K562 (cell line): ENCODE measurements around the gene IRF1. TPM values are rescaled to one million over a fixed set of nuclear protein-coding genes. Genes with fewer than 3 reads are reported as not detected.

Experiments
- ATAC-seq: fragments of 200-7000 bp; cut with Tn5 transposase; 3 replicates; pipeline ENCODE4 v1.9.1; 2020; ENCODE audit warnings: moderate library complexity
- BruUV-seq: library from RNA; stranded (reverse); fragments of 400-500 nt; replicated peaks from 2 replicates; lab custom pipeline; 2021; lab: Mats Ljungman, UMichigan
- CTCF ChIA-PET: fragments of 300-600 bp; formaldehyde crosslinking; extraction: SDS; loops from one replicate; lab custom pipeline; 2021; ENCODE audit warnings: low intra/inter-chr PET ratio; lab: Yijun Ruan, JAX
- POLR2A ChIA-PET: fragments of 300-600, 350-650 bp; sonication (Branson Sonifier 250); formaldehyde crosslinking; extraction: SDS; loops from one replicate; lab custom pipeline; 2021; ENCODE audit warnings: antibody characterized with exemption, inconsistent platforms; lab: Yijun Ruan, JAX
- DNase-seq, 4 experiments: peaks; one replicate each; pipeline versions ENCODE4 v3.0.0 to v3.0.0-alpha.2; 2011 to 2018; ENCODE audit warnings: low spot score in 3 of 4, mixed read lengths in 3 of 4; ENCODE audit errors: extremely low read depth in 1 of 4
- FAIRE-seq: peaks from 2 replicates; lab custom pipeline; 2011; peaks lifted over from hg19 to GRCh38; lab: Jason Lieb, UNC
- H2AFZ ChIP-seq: 2 replicates; pipeline ENCODE4 v1.6.0; 2011; ENCODE audit warnings: low read depth, low read length, control low read depth, inconsistent platforms
- H3K27ac ChIP-seq: fragments of 200-600 bp; 3 replicates; pipeline ENCODE4 v1.8.0; 2011; ENCODE audit warnings: low read depth, mild to moderate bottlenecking, control low read depth, inconsistent platforms, low read length, moderate library complexity, mixed read lengths; ENCODE audit errors: extremely low read depth
- H3K27me3 ChIP-seq, 2 experiments: fragments of 300-600 bp in 1 of 2; 2 replicates in 1 of 2; 3 replicates in 1 of 2; pipeline versions ENCODE4 v1.6.0 to v1.8.0; 2011; ENCODE audit warnings: inconsistent platforms in 2 of 2, low read length in 2 of 2, mild to moderate bottlenecking in 1 of 2, mixed read lengths in 1 of 2, moderate library complexity in 1 of 2; ENCODE audit not compliant: control insufficient read depth in 2 of 2, insufficient read depth in 2 of 2
- H3K36me3 ChIP-seq: fragments of 300-600 bp; 3 replicates; pipeline ENCODE4 v1.8.0; 2011; ENCODE audit warnings: mild to moderate bottlenecking, low read length, inconsistent platforms; ENCODE audit not compliant: control insufficient read depth, insufficient read depth
- H3K4me1 ChIP-seq, 2 experiments: fragments of 200-600 bp in 1 of 2; replicated peaks in 1 of 2; 2 replicates in 1 of 2; 3 replicates in 1 of 2; pipeline versions ENCODE4 v1.5.1 to v1.8.0; 2011; ENCODE audit warnings: inconsistent platforms in 2 of 2, low read length in 2 of 2, mild to moderate bottlenecking in 1 of 2, mixed read lengths in 1 of 2, moderate library complexity in 1 of 2; ENCODE audit not compliant: control insufficient read depth in 2 of 2, insufficient read depth in 2 of 2
- H3K4me2 ChIP-seq: 2 replicates; pipeline ENCODE4 v1.6.1; 2011; ENCODE audit warnings: low read length, control low read depth, inconsistent platforms, mixed read lengths; ENCODE audit not compliant: insufficient read depth
- H3K4me3 ChIP-seq: fragments of 200-600 bp; sonication (generic), shearing (Covaris generic); 2 replicates; pipeline ENCODE4 v1.5.1; 2016; ENCODE audit warnings: control low read depth, inconsistent platforms
- H3K79me2 ChIP-seq: fragments of 200-600 bp; 3 replicates; pipeline ENCODE4 v1.8.0; 2011; ENCODE audit warnings: low read length, inconsistent platforms; ENCODE audit not compliant: control insufficient read depth, insufficient read depth
- H3K9ac ChIP-seq, 2 experiments: 2 replicates each; pipeline versions ENCODE4 v1.6.0 to v1.6.1; 2011; ENCODE audit warnings: low read depth in 2 of 2, low read length in 2 of 2, control low read depth in 1 of 2, inconsistent platforms in 1 of 2, mild to moderate bottlenecking in 1 of 2, mixed read lengths in 1 of 2; ENCODE audit not compliant: insufficient read depth in 1 of 2
- H3K9me1 ChIP-seq: one replicate; pipeline ENCODE4 v1.6.0; 2011; ENCODE audit warnings: inconsistent platforms, mild to moderate bottlenecking, low read length, moderate library complexity; ENCODE audit not compliant: control insufficient read depth, insufficient read depth
- H3K9me3 ChIP-seq: replicated peaks from 2 replicates; pipeline ENCODE4 v1.5.1; 2011; ENCODE audit warnings: low read depth, low read length, inconsistent platforms; ENCODE audit not compliant: control insufficient read depth, insufficient read depth
- H4K20me1 ChIP-seq: replicated peaks from 2 replicates; pipeline ENCODE4 v1.6.1; 2011; ENCODE audit warnings: low read length, inconsistent platforms, mixed read lengths; ENCODE audit not compliant: control insufficient read depth, insufficient read depth
- ARID1B ChIP-seq: fragments of 450-650 bp; IDR thresholded peaks from 2 replicates; pipeline ENCODE4 v1.6.1; 2016; ENCODE audit warnings: antibody characterized with exemption, mild to moderate bottlenecking, inconsistent platforms
- BHLHE40 ChIP-seq: IDR thresholded peaks from 2 replicates; pipeline ENCODE4 v1.6.1; 2011; ENCODE audit warnings: low read length, improper control_type of control experiment
- CHD2 ChIP-seq: IDR thresholded peaks from 2 replicates; pipeline ENCODE4 v1.6.1; 2011; ENCODE audit warnings: low read depth, low read length
- CTBP1 ChIP-seq: fragments of 450-650 bp; IDR thresholded peaks from 2 replicates; pipeline ENCODE4 v1.6.1; 2016; ENCODE audit warnings: borderline replicate concordance
- GTF2A2 ChIP-seq: IDR thresholded peaks from 2 replicates; pipeline ENCODE4 v1.6.1; 2016; ENCODE audit warnings: mild to moderate bottlenecking, missing genetic modification characterization, missing compliant biosample characterization
- HDAC8 ChIP-seq: fragments of 450-650 bp; IDR thresholded peaks from 2 replicates; pipeline ENCODE4 v1.6.1; 2016; ENCODE audit warnings: mild to moderate bottlenecking, missing genetic modification characterization, moderate library complexity, missing compliant biosample characterization
- HSF4 ChIP-seq: fragments of 250-450 bp; sonication (Bioruptor Pico); IDR thresholded peaks from 2 replicates; pipeline ENCODE4 v2.1.2; 2022; ENCODE audit warnings: mild to moderate bottlenecking, moderate library complexity, borderline replicate concordance
- KLF10 ChIP-seq: fragments of 250-450 bp; sonication (Bioruptor Pico); IDR thresholded peaks from 2 replicates; pipeline ENCODE4 v1.6.1; 2021; ENCODE audit warnings: matching md5 sums
- KLF6 ChIP-seq: fragments of 250-450 bp; sonication (Bioruptor Pico); IDR thresholded peaks from 2 replicates; pipeline ENCODE4 v1.4.0; 2020; ENCODE audit warnings: mild to moderate bottlenecking, moderate library complexity, borderline replicate concordance
- MTF1 ChIP-seq: fragments of 250-450 bp; sonication (Bioruptor Pico); IDR thresholded peaks from 2 replicates; pipeline ENCODE4 v1.9.0; 2021; ENCODE audit warnings: moderate library complexity, mild to moderate bottlenecking, inconsistent platforms, borderline replicate concordance
- NCOR1 ChIP-seq: fragments of 450-650 bp; IDR thresholded peaks from 2 replicates; pipeline ENCODE4 v1.6.1; 2016; ENCODE audit warnings: mild to moderate bottlenecking, moderate library complexity
- RAD51 ChIP-seq: fragments of 450-650 bp; IDR thresholded peaks from 2 replicates; pipeline ENCODE4 v1.7.1; 2016; ENCODE audit warnings: low read depth, mild to moderate bottlenecking, borderline replicate concordance
- RCOR1 ChIP-seq, 2 experiments: IDR thresholded peaks; 2 replicates each; pipeline ENCODE4 v1.6.1; 2012; ENCODE audit warnings: low read depth in 2 of 2, low read length in 2 of 2, borderline replicate concordance in 1 of 2, improper control_type of control experiment in 1 of 2
- SMAD2 ChIP-seq: fragments of 150-350 bp; IDR thresholded peaks from 2 replicates; pipeline ENCODE4 v1.6.1; 2014; ENCODE audit warnings: low read depth, mild to moderate bottlenecking, low read length
- SRSF1 ChIP-seq: fragments of 200-400 bp; formaldehyde crosslinking; IDR thresholded peaks from 2 replicates; pipeline ENCODE4 v1.6.1; 2017; ENCODE audit warnings: mild to moderate bottlenecking, low read depth, low read length, moderate library complexity
- TBL1XR1 ChIP-seq, 2 experiments: IDR thresholded peaks; 2 replicates each; pipeline ENCODE4 v1.6.1; 2012; ENCODE audit warnings: improper control_type of control experiment in 2 of 2, low read length in 2 of 2, mild to moderate bottlenecking in 1 of 2
- TCF7L2 ChIP-seq: fragments of 150-350 bp; IDR thresholded peaks from 2 replicates; pipeline ENCODE4 v1.6.1; 2016; ENCODE audit warnings: low read depth, mild to moderate bottlenecking, low read length, moderate library complexity
- TCFL5 ChIP-seq: fragments of 250-450 bp; sonication (Bioruptor Pico); conservative IDR thresholded peaks from 2 replicates; pipeline ENCODE4 v1.6.1; 2021; ENCODE audit warnings: mild to moderate bottlenecking, moderate library complexity, matching md5 sums
- TOE1 ChIP-seq, 2 experiments: fragments of 450-650 bp in 1 of 2; sonication (generic) in 1 of 2; formaldehyde crosslinking in 1 of 2; IDR thresholded peaks; 2 replicates each; pipeline versions ENCODE4 v1.7.1 to v1.8.0; 2016 to 2022; ENCODE audit warnings: borderline replicate concordance in 2 of 2, mild to moderate bottlenecking in 2 of 2, antibody characterized with exemption in 1 of 2, inconsistent platforms in 1 of 2, low read depth in 1 of 2, missing genetic modification reagents in 1 of 2, moderate library complexity in 1 of 2
- ZNF561 ChIP-seq: fragments of 450-650 bp; formaldehyde crosslinking; conservative IDR thresholded peaks from 2 replicates; pipeline ENCODE4 v1.4.0; 2020; ENCODE audit warnings: mild to moderate bottlenecking, moderate library complexity
- WGBS: fragments of 100-300 bp; shearing (Covaris generic); methylation state at CpG from one replicate; pipeline ENCODE4 v1.1.6; 2016; ENCODE audit warnings: low coverage, mixed read lengths; ENCODE audit not compliant: insufficient coverage; ENCODE audit errors: missing lambda C conversion rate; 5-methylcytosine and 5-hydroxymethylcytosine counted together
- in situ Hi-C: fragments of 300-500 bp; cut with MboI; formaldehyde crosslinking; loops from 4 replicates; pipeline ENCODE4 v1.15.0; 2018; ENCODE audit warnings: inconsistent platforms, mixed read lengths
- intact Hi-C: fragments of 100-400 bp; cut with micrococcal nuclease; formaldehyde crosslinking; loops from 2 replicates; pipeline ENCODE4 v1.14.2; 2022
- polyA plus RNA-seq, 8 experiments: library from polyadenylated mRNA; depleted of rRNA in 4 of 8; stranded (reverse) in 5 of 8; unstranded in 3 of 8; fragments of >200 nt; fragmentation: Nextera tagmentation in 2 of 8; fragmentation: Illumina TruSeq in 1 of 8; extraction: Ambion mirVana in 2 of 8; extraction: Trizol in 1 of 8; gene quantifications; 2 replicates each; pipeline versions ENCODE4 v1.2.1 to v1.2.3, GENCODE V29; 2011 to 2014; ENCODE audit warnings: inconsistent platforms in 1 of 8, missing spikeins in 1 of 8
- total RNA-seq, 7 experiments: library from RNA; depleted of rRNA in 6 of 7; stranded (reverse); fragments of >200 nt in 6 of 7; fragmentation: Illumina TruSeq in 2 of 7; extraction: Trizol in 2 of 7; gene quantifications; 2 replicates each; pipeline versions ENCODE4 v1.2.1 to v1.2.3, GENCODE V29; 2011 to 2021; ENCODE audit warnings: low replicate concordance in 1 of 7
- TF ChIP-seq, protein P1 (sequence below): fragments of 250-450 bp; sonication (Bioruptor Pico); IDR thresholded peaks from 2 replicates; pipeline ENCODE4 v1.5.0; 2022; ENCODE audit warnings: mild to moderate bottlenecking

The IRF1 gene
- total and polyA plus RNA-seq, 9 of the 15 experiments (the other 6 are each of a cell fraction or from before 2014, with no cell fraction given) = 1.1 to 12.3 (median 5.9) TPM

DNA sequence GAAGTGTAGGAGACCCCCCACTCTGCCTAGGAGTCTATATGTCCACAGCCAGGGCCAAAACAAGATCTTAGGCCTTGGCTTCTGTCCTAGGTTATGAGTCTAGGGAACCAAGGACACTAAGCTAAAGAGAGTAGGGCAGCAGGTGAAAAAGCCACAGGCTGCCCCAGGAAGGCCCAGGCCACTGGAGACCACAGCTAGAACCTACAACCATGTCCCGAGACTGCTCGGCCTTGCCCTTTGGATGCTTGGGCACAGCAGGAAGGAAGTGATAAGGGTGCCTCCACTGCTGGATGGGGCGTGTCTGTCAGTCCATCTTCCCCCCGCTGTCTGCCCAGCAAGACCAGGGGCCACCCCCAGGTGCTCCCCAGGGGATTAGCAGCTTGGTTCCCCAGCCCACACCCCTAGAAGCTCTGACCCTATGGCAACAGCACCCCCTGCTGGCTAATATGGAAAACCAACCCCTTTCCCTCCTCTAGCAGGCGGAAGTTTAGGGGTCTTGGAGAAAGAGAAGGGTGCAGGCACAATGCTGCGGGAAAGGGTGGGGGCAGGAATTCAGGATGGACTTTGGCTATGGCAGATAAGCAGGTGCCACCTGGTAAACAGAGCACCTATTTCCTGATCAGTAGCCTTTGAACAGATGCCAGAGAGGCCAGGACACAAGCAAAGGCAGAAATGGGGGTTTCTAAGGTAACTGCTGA is 10.5 kb upstream of the IRF1 start:
- ATAC-seq = peak; percentile 70
- no peaks in the 10 kb centered on the region for H3K79me2 ChIP-seq
- H3K9me3 ChIP-seq = no peaks in the 10 kb centered on the region
- 26% methylated on average over 6 of the region's 6 CpGs for WGBS
- ChIA-PET CTCF (interaction anchor here (0.7 to 3.5 kb wide), 7 partner anchors 79 to 436 kb away, joined by 3 to 79 read pairs (median 8); partner anchors contain the start of gene SLC22A5), POLR2A (interaction anchor here (0.5 to 1.5 kb wide), 8 partner anchors 11 to 296 kb away, joined by 3 to 4 read pairs (median 3); no protein-coding TSS in a partner anchor)
- H2AFZ ChIP-seq = peak overlapping the region; percentile 53
- H3K27ac ChIP-seq = no peak overlapping the region
- no peak overlapping the region; the same call in 1 of the 2 replicates for H3K4me2 ChIP-seq
- peak; percentile 85 to 94 (median 91) for DNase-seq
- H3K9ac ChIP-seq = peak overlapping the region; percentile 3 to 30; a peak in 3 of 4 replicates
- H3K27me3 ChIP-seq = no peaks in the 10 kb centered on the region
- in situ Hi-C loops = no loop called here
- no TSS peak for BruUV-seq
- H4K20me1 ChIP-seq = no peaks in the 10 kb centered on the region
- FAIRE-seq = peak; percentile 78
- no peaks in the 10 kb centered on the region for H3K36me3 ChIP-seq
- no peak overlapping the region for H3K4me3 ChIP-seq
- H3K4me1 ChIP-seq = peaks cover 26 to 41% of the 10 kb centered on the region in 2 experiments; a peak in 4 of 5 replicates
- H3K9me1 ChIP-seq = no peaks in the 10 kb centered on the region
- intact Hi-C loops = loop anchor here (1.0 to 2.0 kb wide), 6 partner anchors 82 to 436 kb away; no protein-coding TSS in a partner anchor
- TF ChIP-seq KLF6 (CRISPR knock-in tag) (peak; percentile 50; the same call in 1 of the 2 replicates), SMAD2 (no peak), RCOR1 (IDR thresholded peaks at IDR 0.05; ENCODE audit: borderline replicate concordance in 1 of 2, low read depth in 2 of 2, low read length in 2 of 2) (peak in 1 of 2 experiments; percentile 55; a peak in 1 of 4 replicates), ARID1B (peak; percentile 44; the same call in 1 of the 2 replicates), TBL1XR1 (IDR thresholded peaks at IDR 0.05; ENCODE audit: low read length in 2 of 2) (0 out of 4 replicates have a peak, but pooled peaks of 1 of the 2 experiments have one; percentile 21), BHLHE40 (peak; percentile 26; the same call in 1 of the 2 replicates), TOE1 (IDR thresholded peaks at IDR 0.05; ENCODE audit: borderline replicate concordance) (peak; percentile 44; the same call in 1 of the 2 replicates), TOE1 (CRISPR knock-in tag; IDR thresholded peaks at IDR 0.05; ENCODE audit: borderline replicate concordance, low read depth) (no peak), RAD51 (no peak), KLF10 (CRISPR knock-in tag) (no peak), TCFL5 (no peak), HDAC8 (no peak), CTBP1 (peak; percentile 72), HSF4 (CRISPR knock-in tag) (no peak), NCOR1 (peak; percentile 31; the same call in 1 of the 2 replicates), GTF2A2 (tag) (no peak), CHD2 (no peak), MTF1 (CRISPR knock-in tag) (no peak), SRSF1 (no peak), TCF7L2 (no peak), ZNF561 (0 out of 2 replicates have a peak, but pooled peaks have one; percentile 24)
- TF ChIP-seq, protein P1, sequence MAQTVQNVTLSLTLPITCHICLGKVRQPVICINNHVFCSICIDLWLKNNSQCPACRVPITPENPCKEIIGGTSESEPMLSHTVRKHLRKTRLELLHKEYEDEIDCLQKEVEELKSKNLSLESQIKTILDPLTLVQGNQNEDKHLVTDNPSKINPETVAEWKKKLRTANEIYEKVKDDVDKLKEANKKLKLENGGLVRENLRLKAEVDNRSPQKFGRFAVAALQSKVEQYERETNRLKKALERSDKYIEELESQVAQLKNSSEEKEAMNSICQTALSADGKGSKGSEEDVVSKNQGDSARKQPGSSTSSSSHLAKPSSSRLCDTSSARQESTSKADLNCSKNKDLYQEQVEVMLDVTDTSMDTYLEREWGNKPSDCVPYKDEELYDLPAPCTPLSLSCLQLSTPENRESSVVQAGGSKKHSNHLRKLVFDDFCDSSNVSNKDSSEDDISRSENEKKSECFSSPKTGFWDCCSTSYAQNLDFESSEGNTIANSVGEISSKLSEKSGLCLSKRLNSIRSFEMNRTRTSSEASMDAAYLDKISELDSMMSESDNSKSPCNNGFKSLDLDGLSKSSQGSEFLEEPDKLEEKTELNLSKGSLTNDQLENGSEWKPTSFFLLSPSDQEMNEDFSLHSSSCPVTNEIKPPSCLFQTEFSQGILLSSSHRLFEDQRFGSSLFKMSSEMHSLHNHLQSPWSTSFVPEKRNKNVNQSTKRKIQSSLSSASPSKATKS (CRISPR knock-in tag) = no peak
